Measurements from ENCODE around the gene SLC25A21.
A peak's percentile ranks its signal among the peaks of the same experiment; 100 is the strongest.

SLC25A21 gene

DNA sequence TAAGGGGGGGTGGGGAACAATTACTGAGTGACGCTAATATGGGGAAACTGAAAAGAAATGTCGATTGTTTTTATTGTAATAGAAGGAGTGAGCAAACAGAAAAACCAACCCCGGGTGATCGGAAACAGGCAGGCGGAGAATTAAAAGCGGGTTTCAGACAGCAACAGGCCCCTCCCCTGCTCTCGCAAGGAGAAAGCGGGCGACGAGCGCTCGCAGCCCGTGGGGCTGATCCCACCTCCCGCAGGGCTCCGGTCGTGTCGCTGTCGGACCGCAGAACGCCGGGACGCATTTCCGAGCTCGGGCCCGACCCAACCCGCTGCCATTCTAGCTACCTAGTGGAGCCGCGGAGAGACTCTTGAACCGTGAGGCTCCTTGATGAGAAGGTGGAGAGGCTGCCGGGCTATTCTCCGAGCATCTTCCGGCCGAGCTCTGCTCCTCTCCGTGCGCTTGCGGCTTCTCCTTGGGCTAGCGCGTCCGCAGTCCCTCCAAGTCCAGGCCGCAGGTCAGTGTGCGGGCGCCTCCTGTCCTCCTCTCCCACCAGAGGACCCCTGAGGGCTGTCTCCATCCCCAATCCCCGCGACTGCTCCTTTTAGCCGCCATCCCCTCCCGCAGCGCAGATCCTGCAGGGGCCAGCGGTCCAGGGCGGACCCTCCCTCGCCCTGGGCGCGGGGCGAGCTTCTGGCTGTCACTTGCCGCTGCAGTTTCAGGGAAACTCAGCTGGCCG, 514.8 kb downstream of the SLC25A21 start:
- no peak for DNase-seq

DNA sequence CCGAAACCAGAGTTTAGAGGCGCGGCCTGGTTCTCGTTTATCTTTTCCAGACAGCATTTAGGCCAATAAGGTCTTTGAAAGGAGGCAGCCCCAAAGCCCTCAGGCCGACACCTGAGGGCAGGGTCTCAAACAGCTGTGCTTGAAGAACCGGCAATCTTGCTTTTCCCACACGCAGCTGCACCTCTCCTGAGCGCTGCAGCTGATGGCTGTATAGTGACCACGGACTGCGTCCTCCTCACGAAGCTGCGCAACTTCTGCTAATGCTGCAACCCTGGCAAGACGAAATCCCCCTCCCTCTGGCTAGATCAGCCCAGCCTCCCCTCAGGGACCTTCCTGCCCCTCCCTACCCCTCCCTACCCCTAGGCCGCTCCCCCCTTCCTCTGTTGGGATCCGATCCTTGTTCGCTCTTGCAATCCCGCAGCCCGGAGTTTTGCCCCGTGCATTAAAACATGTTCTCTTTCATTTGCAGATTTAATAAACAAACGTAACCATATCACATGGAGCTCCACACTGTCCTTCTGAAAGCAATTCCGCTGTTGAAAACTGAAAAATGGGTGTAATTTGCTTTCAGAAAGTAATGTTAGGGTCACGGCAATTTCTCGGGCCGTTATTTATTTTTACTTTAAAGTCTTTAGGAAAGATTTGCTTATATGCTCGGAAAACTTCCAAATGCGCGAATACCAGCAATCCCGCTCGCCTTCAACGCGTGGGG, 515.6 kb downstream of the SLC25A21 start:
- DNase-seq: no peak

DNA sequence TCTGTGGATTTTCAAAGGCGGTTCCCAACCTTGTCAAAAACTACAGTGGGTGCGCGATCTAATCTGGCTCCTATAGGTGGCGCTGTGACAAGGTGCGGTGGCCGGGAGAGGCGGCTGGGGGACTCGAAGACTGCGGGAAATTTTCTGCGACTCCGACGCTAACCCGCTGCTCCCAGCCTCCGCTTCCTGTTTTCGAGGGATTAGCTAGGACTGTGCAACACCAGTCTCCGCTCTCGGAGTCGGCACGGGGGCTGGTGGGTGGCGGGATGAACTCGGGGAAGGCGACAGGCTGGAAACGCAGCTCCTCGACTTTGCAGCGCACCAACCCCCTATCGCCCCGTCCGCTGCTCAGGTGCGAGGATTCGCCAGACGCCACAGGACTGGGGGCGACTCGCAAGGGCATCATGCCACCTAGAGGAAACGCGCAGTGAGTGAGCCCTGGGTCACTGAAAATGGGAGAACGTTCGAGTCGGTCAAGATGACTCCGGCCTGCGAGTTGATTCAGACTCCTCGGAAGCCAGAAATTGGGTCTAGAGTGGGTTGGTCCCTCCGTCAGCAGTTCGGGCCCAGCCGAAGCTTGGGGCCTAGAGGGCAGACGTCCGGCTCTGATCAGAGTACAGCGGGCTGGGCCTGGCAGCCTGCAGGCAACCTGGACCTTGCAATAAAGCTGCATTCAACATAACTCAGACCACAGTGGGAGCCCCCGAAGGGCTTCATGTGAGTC, 516.3 kb downstream of the SLC25A21 start:
- DNase-seq: peak; percentile 52

DNA sequence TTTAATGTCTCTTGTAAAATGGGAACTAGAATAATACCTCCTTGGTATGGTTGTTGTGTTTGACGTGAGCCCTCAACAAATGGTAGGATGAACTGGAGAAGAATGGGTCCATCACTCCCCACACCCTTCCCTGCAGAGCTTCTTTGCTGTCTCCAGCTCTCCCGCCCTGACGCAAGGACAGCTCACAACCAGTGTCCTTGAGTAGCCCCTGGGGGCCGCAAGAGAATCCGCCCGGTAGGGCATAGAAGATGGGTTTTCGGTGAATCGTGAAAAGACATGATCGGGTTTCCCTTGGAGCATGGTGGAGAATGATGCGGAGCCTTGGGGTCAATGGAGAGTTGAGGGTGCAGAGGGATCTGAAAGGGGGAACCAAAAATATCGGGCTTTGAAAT, 516.8 kb downstream of the SLC25A21 start:
- no peak for DNase-seq

DNA sequence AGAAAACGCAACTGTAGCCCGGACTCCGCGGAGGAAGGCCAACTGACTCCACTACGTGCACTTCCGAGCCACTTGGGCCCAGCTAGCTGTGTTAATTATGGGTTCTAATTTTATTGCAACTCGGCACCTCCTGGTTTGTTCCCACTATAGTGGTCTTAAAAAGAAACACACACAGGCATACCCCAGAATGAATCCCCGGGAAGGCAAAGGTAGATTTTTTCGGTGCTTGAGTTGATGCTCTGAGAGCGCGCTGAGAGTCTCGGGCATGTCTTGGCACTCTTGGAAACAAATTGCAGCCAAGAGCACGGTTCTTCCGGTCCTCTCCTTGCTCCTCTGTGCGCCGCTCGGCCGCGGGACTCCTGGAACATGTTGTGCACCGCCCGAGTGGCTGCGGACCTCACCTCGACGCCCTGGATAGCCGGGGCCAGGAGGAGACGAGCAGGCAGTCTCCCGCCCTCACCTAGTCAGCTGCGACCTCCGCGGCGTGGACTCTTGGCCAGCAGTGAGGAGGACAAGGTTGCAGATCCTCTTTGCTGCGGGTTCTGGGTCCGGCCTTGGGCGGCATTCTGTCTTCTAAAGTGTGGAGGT, 517.5 kb downstream of the SLC25A21 start:
- DNase-seq: no peak

DNA sequence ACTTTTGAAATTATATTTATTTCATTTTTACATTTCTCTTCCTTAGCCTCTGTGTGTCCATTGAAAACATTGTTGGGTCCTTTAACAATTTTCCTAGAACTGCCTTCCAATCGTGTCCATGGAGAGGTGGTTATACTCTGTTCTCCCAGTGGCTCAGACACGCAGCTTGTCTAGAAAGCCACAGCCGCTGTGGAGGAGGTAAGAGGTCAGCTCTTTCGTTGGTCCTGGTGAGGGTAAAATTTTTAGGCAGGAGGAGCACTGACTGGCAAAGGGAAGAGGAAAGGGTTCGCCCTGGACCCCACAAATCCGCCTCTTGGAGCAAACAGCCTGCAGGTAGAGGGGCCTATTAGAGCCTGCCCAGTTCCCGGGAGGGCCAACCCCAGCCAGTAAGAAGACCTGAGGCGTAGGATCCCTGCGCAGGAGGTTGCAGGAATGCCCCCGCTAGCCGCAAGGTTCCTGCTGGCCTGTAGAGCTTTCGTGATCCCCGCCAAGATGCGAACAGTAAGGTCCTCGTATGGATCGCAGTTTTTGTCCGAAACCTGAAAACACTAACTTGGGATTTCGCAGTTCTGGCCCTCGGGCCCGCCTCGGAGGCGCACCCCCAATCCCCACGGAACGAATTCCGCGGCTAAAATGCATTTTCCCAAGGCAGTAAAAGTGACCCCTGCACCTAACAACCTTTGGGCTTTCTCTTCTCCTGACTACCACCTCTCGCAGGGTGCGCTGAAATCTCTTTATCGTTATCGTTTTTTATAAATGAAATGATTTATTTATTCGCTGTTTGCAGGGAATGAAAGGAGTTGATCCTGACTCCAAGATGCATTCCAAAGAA, 518.2 kb downstream of the SLC25A21 start:
- DNase-seq: no peak

DNA sequence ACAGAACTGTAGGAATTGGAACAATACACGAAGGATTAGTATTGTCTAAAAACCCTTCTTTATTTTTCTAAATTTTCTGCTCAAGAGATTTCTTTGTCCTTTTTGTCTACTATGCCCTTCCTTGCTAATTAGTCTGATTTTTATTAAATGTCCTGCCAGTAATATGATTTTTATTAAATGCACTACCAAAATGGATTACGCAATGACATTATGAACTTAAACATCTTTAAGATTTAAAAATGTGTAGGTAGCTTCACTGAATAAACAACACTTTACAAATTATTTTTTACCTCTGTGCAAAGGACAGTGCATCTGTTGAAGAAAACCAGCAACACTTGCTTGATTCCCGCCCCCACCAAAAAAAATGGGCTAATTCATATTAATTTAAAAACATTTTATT, 519.0 kb downstream of the SLC25A21 start:
- DNase-seq: no peak

DNA sequence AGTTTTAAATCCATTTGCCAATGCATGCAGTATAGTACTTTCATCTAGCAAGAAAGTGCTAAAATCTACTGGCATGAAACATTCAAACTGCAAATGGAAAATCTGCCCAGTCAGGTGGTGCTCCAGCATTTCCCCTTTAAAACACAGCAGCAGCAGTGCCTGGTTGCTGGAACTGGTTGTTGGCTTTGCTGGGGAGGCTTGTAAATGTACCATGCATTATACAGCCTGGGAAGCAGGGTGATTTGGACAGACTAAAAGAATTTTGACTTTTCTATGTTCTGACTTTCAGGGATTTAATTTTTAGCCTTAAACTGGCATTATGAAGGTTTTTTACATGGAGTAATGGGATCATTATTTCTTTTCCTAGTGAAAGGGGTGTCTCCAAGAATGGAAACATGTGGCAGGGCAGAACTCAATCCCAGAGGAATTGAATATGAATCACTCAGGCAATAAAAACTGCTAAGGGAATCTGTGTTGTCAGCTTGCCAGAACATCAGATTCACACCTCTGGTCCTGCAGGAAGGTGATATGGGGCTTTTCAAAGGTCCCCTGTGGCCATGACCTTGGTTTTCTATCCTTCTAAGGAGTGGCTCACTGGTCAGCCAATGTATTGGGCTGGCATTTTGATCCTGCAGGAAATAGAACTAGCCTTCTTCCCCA, 519.7 kb downstream of the SLC25A21 start:
- DNase-seq: no peak

DNA sequence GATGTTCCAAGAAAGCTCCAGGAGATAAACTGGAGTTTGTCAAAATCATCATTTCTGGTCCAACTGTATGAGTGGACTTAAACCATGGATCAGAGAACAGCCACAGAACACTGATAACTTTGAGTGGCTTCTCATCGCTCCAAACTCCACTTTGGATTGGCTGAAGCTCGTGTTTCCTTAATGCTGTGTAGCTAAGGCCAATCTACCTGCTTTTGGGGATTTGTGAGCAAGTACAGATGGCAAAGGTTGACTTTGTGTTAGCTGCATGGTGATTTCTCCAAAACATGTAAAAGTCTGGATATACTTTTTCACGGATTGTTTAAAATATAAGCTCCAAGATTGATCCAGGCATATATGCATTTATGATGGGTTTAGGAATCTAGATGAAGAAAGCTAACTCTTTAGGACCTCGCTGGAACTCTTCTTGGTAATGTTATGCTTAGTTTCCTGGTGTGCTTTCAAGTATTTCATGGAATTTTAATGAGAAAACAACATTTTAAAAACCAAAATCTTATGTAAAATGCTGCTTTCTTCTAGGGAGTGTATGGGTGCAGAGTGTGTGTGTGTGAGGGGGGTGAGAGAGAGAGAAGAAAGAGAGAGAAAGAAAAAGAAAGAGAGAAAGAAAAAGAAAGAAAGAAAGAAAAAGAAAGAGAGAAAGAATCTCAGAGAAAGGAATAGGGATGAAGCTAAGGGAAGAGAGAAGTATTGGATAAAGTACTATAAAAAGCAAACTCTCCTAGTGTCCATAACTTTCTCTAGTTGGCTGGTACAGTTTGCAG, 522.3 kb downstream of the SLC25A21 start:
- DNase-seq: no peak

DNA sequence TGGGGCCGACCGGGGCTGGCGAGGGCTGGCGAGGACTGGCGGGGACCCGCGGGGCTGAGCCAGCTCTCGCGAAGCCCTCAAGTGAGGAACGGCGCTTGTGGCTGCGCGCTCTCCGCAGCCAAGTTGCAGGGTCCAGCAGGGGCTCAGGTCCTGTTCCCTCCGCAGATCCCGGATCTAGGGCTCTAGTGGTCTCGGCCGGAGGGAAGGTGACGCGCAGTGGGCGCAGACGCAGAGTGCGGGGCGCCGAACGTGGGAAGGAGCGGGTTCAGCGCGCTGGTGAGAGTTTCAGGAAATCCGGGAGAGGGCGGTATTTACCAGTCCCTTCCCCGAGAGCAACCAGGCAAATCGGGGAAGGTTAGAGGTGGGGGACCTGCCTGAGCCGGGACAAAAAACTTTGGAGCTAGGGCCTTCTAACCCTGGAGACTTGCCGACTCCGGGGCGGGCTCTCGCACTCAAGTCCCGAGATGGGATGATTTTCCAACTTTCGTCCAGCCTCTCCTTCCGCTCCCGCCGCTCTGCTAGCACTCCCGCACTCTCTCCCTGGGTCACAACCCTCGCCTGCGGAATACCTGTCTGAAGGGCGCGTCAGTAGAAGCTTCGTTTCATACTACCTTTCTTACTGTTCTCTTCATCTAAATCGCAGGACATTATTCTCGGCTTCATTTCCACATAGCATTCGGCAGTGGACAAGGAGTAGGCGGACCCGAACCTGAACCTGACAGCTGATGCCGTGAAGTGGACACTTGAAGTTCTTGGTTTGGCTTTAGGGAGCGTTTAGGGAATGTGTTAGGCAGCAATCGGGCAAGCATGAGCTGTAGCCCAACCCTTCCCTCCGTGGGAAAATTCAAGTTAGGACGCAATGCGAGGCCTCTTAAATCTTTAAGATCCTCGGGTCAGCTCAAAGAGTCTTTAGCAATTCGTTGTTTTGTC, 524.3 kb downstream of the SLC25A21 start:
- peak; percentile 79 for DNase-seq

DNA sequence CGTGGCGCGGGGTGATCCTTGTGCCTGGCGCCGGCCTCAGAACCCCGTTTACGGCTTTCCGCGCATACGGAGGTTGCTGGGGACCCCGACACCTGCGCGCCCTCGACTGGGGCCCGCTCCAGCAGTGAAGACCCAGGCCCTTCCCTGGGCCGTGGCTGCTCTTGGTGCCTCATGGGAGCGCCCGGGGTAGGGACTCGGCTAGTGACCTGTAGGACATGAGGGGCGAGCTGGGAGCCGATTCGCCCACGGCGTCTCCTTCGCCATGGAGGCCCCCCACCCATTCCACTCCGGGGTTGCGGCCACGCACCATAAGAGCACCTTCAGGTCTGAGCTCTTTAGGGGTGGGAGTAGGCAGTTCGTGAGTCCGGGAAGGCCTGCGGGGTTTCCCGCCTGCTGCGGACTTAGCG, 525.0 kb downstream of the SLC25A21 start:
- DNase-seq: no peak

DNA sequence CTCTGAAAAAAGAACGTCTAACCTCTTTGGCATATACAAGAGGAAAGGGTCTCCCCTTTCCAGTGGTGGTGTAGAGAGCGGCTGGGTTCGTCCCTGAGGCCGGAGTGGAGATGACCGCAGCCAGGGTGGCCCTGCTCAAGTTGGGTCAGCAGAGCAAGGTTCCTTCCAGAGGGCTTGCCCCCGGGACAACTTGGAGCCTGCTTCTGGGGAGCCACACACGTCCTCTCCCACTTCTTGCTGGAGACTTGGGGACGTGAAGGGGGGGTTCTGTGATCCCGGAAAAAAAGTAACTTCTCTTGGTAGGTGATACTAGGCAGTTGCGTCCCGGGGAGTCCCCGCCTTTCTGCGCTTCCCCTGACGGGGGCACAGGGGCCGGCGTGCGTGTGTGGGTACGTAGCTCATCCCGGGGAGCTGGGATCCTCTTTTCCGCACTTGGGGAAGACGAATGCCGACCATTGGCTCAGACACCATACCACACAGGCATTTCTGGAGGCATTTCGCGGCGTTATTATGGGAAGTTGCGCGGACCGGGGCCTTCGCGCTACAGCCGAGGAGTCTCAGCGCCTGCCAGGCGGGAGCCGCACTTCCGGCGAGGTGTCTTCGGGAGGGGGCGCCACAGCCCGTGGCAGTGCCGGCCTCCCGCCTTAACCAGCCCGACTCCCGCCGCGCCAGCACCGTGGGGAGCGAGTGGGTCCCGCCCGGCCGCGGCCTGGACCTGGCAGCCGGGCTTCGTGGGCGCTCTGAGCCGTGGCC, 525.6 kb downstream of the SLC25A21 start:
- peak; percentile 77 for DNase-seq

DNA sequence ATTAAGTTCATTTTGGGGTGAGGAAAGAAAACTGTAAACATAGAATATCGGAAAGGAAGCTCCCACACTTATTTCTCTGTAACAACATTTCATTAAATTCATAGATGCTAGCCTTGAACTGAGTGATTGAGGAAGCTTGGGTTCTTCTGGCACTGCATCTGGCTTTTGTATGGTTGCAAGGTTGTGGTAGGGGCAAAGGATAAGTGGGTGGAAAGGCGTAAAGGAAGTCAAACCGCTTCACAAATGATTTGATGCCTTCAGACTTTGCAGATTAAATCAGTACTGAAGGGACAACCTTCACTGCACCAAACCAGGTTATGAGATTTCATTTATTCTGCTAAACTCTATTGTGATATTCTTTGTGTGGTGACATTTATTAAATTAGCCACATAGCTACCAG, 538.8 kb downstream of the SLC25A21 start:
- DNase-seq: no peak
